Esophagus muscularis mucosa (tissue), 4 donors: Measurements from ENCODE around the gene SLC2A1.

Source experiments
- EP300 ChIP-seq: sonication (generic); formaldehyde crosslinking; IDR thresholded peaks from one replicate; pipeline ENCODE4 v1.6.1; 2017; ENCODE audit warnings: antibody characterized with exemption
- POLR2A ChIP-seq: fragments of 450-650 bp; IDR thresholded peaks from one replicate; pipeline ENCODE4 v1.6.1; 2017; ENCODE audit warnings: antibody characterized with exemption, moderate library complexity, mild to moderate bottlenecking, low read depth
- POLR2AphosphoS5 ChIP-seq, 2 donors: sonication (generic); formaldehyde crosslinking; IDR thresholded peaks; one replicate each; pipeline ENCODE4 v1.6.1; 2017; ENCODE audit warnings: antibody characterized with exemption in 2 of 2
- TF ChIP-seq, protein P1 (sequence below), 3 experiments: fragments of 200-600 bp in 2 of 3; fragments of 450-650 bp in 1 of 3; sonication (generic) in 2 of 3; IDR thresholded peaks; one replicate each; pipeline ENCODE4 v1.5.1; 2017 to 2019; ENCODE audit warnings: antibody characterized with exemption in 3 of 3, mild to moderate bottlenecking in 2 of 3, moderate library complexity in 1 of 3

DNA sequence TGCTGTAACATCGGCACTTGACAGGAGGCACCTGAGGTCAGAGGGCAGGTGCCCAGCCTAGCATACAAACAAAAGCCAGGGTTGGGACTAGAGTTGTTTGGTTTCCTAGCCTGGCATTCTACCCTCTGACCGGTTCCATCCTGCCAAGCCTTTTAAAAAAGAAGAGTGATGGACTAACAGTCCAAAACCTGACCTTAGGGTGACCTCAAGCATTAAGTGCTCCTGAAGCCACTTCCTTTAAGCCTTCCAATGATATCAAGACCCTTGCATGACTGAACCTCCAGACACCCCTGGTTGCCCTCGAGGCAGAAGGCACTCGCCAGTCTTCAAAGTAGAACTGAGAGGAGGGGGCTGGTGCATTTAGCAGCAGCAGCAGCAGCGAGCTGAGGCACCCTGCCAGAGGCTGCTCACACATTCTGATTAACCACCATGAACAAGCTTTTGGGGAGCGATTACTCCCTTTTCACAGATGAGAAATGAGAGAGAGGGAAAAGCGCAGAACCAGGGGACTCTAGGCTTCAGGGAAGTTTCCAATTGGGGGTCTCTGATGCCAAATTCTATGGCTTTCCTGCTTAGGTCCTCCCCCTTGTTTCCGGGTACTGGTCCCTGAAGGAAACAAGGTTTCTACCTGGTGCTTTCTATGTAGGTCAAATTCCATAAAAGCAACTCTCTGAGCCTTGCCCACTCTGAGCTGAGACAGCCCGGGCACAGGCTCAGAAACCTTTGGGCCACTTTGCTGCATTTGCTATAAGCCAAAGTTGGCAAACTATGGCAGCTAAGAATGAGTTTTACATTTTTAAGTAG lies 9.2 kb downstream of the SLC2A1 start:
- TF ChIP-seq EP300, result no peak
- TF ChIP-seq, protein P1, sequence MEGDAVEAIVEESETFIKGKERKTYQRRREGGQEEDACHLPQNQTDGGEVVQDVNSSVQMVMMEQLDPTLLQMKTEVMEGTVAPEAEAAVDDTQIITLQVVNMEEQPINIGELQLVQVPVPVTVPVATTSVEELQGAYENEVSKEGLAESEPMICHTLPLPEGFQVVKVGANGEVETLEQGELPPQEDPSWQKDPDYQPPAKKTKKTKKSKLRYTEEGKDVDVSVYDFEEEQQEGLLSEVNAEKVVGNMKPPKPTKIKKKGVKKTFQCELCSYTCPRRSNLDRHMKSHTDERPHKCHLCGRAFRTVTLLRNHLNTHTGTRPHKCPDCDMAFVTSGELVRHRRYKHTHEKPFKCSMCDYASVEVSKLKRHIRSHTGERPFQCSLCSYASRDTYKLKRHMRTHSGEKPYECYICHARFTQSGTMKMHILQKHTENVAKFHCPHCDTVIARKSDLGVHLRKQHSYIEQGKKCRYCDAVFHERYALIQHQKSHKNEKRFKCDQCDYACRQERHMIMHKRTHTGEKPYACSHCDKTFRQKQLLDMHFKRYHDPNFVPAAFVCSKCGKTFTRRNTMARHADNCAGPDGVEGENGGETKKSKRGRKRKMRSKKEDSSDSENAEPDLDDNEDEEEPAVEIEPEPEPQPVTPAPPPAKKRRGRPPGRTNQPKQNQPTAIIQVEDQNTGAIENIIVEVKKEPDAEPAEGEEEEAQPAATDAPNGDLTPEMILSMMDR (IDR thresholded peaks at IDR 0.05), result no peak
- TF ChIP-seq POLR2A, result no peak
- no peak for TF ChIP-seq POLR2AphosphoS5 (IDR thresholded peaks at IDR 0.05)
